ENCODE measurements around the gene SCGB1D2.

SCGB1D2 gene

DNA sequence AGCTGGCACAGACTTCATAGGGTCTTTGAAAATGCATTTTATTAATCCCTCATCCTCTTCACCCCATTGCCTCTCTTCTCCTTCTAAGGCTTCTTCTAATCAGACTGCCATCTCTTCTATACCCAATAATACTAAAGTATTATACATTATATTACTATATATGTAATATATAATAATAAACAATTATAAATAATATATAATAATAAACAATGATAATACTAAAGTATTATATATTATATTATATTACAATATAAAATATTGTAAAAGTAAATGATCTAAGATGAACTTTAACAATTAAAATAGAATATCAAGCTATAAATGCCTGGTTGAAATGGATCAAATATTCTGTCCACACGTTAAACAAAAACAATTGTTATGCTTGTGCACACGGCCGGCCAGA, 20.5 kb upstream of the SCGB1D2 start:
- Histone ChIP-seq H4K20me1 (ENCODE audit: insufficient read depth, low read length) (no peaks in the 10 kb centered on the region), H3K9ac (ENCODE audit: low read length) (no peak overlapping the region), H3K9me3 (ENCODE audit: low read length) (peaks cover 5% of the 10 kb centered on the region), H3F3A (ENCODE audit: insufficient read depth, low read length) (no peaks in the 10 kb centered on the region), H3K27ac (ENCODE audit: low read depth, low read length, poor library complexity, severe bottlenecking) (no peak overlapping the region), H3K9me2 (ENCODE audit: low read depth, low read length) (no peaks in the 10 kb centered on the region), H3K79me2 (ENCODE audit: insufficient read depth, low read length) (no peaks in the 10 kb centered on the region), H3K36me3 (ENCODE audit: insufficient read depth, low read length) (no peaks in the 10 kb centered on the region), H3K27me3 (ENCODE audit: insufficient read depth, low read length) (no peaks in the 10 kb centered on the region), H3K4me3 (ENCODE audit: low read depth, low read length, poor library complexity, severe bottlenecking) (no peak overlapping the region), H3K4me2 (ENCODE audit: low read length) (no peak overlapping the region), H3K4me1 (ENCODE audit: insufficient read depth, low read length, severe bottlenecking) (no peaks in the 10 kb centered on the region), H2AFZ (ENCODE audit: low read length) (no peak overlapping the region)
- no peak for TF ChIP-seq EZH2 (IDR thresholded peaks at IDR 0.05; ENCODE audit: borderline replicate concordance, low read length)
- no peak for TF ChIP-seq CTCF (IDR thresholded peaks at IDR 0.05; ENCODE audit: low read length)

GRCh38 chr11:62223095-62223494, 18.9 kb upstream of the SCGB1D2 start:
- Histone ChIP-seq H4K20me1 (ENCODE audit: insufficient read depth, low read length) (no peaks in the 10 kb centered on the region), H3K9me3 (ENCODE audit: low read length) (peaks cover 5% of the 10 kb centered on the region), H3K9me2 (ENCODE audit: low read depth, low read length) (no peaks in the 10 kb centered on the region), H3K79me2 (ENCODE audit: insufficient read depth, low read length) (no peaks in the 10 kb centered on the region), H3K4me3 (ENCODE audit: low read depth, low read length, poor library complexity, severe bottlenecking) (no peak overlapping the region), H3K27me3 (ENCODE audit: insufficient read depth, low read length) (no peaks in the 10 kb centered on the region), H3K4me2 (ENCODE audit: low read length) (no peak overlapping the region), H3K36me3 (ENCODE audit: insufficient read depth, low read length) (no peaks in the 10 kb centered on the region), H3K9ac (ENCODE audit: low read length) (no peak overlapping the region), H3F3A (ENCODE audit: insufficient read depth, low read length) (no peaks in the 10 kb centered on the region), H3K4me1 (ENCODE audit: insufficient read depth, low read length, severe bottlenecking) (no peaks in the 10 kb centered on the region), H3K27ac (ENCODE audit: low read depth, low read length, poor library complexity, severe bottlenecking) (no peak overlapping the region), H2AFZ (ENCODE audit: low read length) (no peak overlapping the region)
- TF ChIP-seq EZH2 (IDR thresholded peaks at IDR 0.05; ENCODE audit: borderline replicate concordance, low read length) (no peak), CTCF (IDR thresholded peaks at IDR 0.05; ENCODE audit: low read length) (no peak)

DNA sequence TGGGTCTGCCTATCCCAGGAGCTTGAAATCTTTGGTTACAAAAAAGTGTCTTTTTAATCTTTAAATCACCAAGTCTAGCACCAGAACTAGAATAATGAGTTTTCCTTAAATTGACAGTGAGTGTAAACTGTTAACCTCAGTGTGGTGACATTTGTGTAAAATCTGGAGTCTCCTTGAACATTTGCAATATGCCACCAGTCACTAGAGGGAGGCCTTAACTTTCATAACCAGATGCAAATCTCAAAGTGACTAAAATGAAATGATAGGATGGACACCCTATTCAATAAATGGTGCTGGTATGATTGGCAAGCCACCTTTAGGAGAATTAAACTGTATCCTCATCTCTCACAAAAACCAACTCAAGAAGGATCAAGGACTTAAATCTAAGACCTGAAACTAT, 8.3 kb upstream of the SCGB1D2 start:
- Histone ChIP-seq H3K79me2 (ENCODE audit: insufficient read depth, low read length) (no peaks in the 10 kb centered on the region), H3K4me1 (ENCODE audit: insufficient read depth, low read length, severe bottlenecking) (no peaks in the 10 kb centered on the region), H3K4me2 (ENCODE audit: low read length) (no peak overlapping the region), H3K27ac (ENCODE audit: low read depth, low read length, poor library complexity, severe bottlenecking) (no peak overlapping the region), H2AFZ (ENCODE audit: low read length) (no peak overlapping the region), H3F3A (ENCODE audit: insufficient read depth, low read length) (no peaks in the 10 kb centered on the region), H3K9me2 (ENCODE audit: low read depth, low read length) (no peaks in the 10 kb centered on the region), H3K4me3 (ENCODE audit: low read depth, low read length, poor library complexity, severe bottlenecking) (no peak overlapping the region), H3K27me3 (ENCODE audit: insufficient read depth, low read length) (no peaks in the 10 kb centered on the region), H3K9me3 (ENCODE audit: low read length) (no peaks in the 10 kb centered on the region), H3K36me3 (ENCODE audit: insufficient read depth, low read length) (no peaks in the 10 kb centered on the region), H3K9ac (ENCODE audit: low read length) (no peak overlapping the region), H4K20me1 (ENCODE audit: insufficient read depth, low read length) (no peaks in the 10 kb centered on the region)
- TF ChIP-seq CTCF (IDR thresholded peaks at IDR 0.05; ENCODE audit: low read length) (peak; percentile 22; the same call in 1 of the 2 replicates), EZH2 (IDR thresholded peaks at IDR 0.05; ENCODE audit: borderline replicate concordance, low read length) (no peak)
